WTC11 (cell line): ENCODE data around the gene GNA14.

Experiments
- ESRRA ChIP-seq: sonication (generic); formaldehyde crosslinking; IDR thresholded peaks from 2 replicates; pipeline ENCODE4 v1.8.1; 2022; ENCODE audit warnings: mild to moderate bottlenecking, missing genetic modification reagents, borderline replicate concordance
- NR3C1 ChIP-seq: sonication (generic); formaldehyde crosslinking; conservative IDR thresholded peaks from 2 replicates; pipeline ENCODE4 v1.8.1; 2023; ENCODE audit warnings: low read depth, mild to moderate bottlenecking, missing genetic modification reagents
- TF ChIP-seq, protein P1 (sequence below): fragments of 250-450 bp; sonication (Bioruptor Pico); IDR thresholded peaks from 2 replicates; pipeline ENCODE4 v1.9.0; 2021; ENCODE audit warnings: mild to moderate bottlenecking
- TF ChIP-seq, protein P2 (sequence below): sonication (generic); formaldehyde crosslinking; IDR thresholded peaks from 2 replicates; pipeline ENCODE4 v1.8.1; 2022; ENCODE audit warnings: low read depth, mild to moderate bottlenecking, moderate library complexity, missing genetic modification reagents, borderline replicate concordance
- TF ChIP-seq, protein P3 (sequence below): fragments of 200-600 bp; IDR thresholded peaks from 2 replicates; pipeline ENCODE4 v1.8.0; 2022; ENCODE audit warnings: antibody characterized with exemption

DNA sequence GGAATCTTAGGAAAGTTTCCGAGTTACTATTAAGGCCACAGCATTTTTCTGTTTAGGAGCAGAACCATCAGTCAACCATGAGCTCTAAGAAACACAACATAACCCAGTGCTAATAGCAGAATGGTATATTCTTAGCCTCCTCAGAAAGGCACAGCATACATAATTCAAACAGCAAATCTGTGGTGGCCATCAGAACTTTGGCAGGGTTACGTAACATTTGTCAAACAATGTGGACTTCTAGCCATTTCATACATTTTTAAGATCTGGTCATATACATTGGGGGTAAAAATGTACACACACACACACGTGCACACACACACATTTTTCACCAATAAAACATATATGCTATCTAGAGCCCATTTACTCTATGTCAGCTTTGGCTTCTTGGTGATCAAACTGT, 225.2 kb downstream of the GNA14 start:
- TF ChIP-seq ESRRA (CRISPR knock-in tag): no peak
- TF ChIP-seq, protein P1, sequence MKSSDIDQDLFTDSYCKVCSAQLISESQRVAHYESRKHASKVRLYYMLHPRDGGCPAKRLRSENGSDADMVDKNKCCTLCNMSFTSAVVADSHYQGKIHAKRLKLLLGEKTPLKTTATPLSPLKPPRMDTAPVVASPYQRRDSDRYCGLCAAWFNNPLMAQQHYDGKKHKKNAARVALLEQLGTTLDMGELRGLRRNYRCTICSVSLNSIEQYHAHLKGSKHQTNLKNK: no peak
- TF ChIP-seq, protein P2, sequence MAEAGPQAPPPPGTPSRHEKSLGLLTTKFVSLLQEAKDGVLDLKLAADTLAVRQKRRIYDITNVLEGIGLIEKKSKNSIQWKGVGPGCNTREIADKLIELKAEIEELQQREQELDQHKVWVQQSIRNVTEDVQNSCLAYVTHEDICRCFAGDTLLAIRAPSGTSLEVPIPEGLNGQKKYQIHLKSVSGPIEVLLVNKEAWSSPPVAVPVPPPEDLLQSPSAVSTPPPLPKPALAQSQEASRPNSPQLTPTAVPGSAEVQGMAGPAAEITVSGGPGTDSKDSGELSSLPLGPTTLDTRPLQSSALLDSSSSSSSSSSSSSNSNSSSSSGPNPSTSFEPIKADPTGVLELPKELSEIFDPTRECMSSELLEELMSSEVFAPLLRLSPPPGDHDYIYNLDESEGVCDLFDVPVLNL (CRISPR knock-in tag): no peak
- TF ChIP-seq, protein P3, sequence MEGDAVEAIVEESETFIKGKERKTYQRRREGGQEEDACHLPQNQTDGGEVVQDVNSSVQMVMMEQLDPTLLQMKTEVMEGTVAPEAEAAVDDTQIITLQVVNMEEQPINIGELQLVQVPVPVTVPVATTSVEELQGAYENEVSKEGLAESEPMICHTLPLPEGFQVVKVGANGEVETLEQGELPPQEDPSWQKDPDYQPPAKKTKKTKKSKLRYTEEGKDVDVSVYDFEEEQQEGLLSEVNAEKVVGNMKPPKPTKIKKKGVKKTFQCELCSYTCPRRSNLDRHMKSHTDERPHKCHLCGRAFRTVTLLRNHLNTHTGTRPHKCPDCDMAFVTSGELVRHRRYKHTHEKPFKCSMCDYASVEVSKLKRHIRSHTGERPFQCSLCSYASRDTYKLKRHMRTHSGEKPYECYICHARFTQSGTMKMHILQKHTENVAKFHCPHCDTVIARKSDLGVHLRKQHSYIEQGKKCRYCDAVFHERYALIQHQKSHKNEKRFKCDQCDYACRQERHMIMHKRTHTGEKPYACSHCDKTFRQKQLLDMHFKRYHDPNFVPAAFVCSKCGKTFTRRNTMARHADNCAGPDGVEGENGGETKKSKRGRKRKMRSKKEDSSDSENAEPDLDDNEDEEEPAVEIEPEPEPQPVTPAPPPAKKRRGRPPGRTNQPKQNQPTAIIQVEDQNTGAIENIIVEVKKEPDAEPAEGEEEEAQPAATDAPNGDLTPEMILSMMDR: no peak
- TF ChIP-seq NR3C1: no peak
